Tibial nerve (tissue), 4 donors: Measurements from ENCODE around the gene C2orf92. TPM values are rescaled to one million over a fixed set of nuclear protein-coding genes. Genes with fewer than 3 reads are reported as not detected.
"Not testable (repeated sequence)": the region's sequence is repeated elsewhere in the genome, so short reads cannot be mapped to it uniquely, and the experiment has no call there.

Experiments
- DNase-seq, 2 donors: peaks; one replicate each; pipeline ENCODE4 v3.0.0-alpha.2; 2019; ENCODE audit warnings: low spot score in 2 of 2
- H3K27ac ChIP-seq, 4 donors: fragments of 200-600 bp; sonication (generic) in 3 of 4; one replicate each; pipeline ENCODE4 v1.5.1; 2017 to 2019; ENCODE audit warnings: mild to moderate bottlenecking in 1 of 4
- H3K27me3 ChIP-seq, 2 donors: fragments of 200-600 bp; sonication (generic) in 1 of 2; one replicate each; pipeline versions ENCODE4 v1.5.1 to v1.6.0; 2017 to 2019
- H3K36me3 ChIP-seq, 3 donors: fragments of 200-600 bp; sonication (generic); one replicate each; pipeline ENCODE4 v1.5.1; 2018 to 2019
- H3K4me1 ChIP-seq, 4 donors: fragments of 200-600 bp; sonication (generic) in 3 of 4; one replicate each; pipeline ENCODE4 v1.5.1; 2017 to 2019
- H3K4me3 ChIP-seq, 4 donors: fragments of 200-600 bp; sonication (generic) in 3 of 4; one replicate each; pipeline ENCODE4 v1.5.1; 2017 to 2019; ENCODE audit warnings: mild to moderate bottlenecking in 1 of 4, moderate library complexity in 1 of 4
- H3K9me3 ChIP-seq, 4 donors: fragments of 200-600 bp; sonication (generic) in 3 of 4; one replicate each; pipeline ENCODE4 v1.5.1; 2017 to 2019
- EP300 ChIP-seq, 2 donors: sonication (generic); formaldehyde crosslinking; IDR thresholded peaks; one replicate each; pipeline ENCODE4 v1.6.1; 2017; ENCODE audit warnings: antibody characterized with exemption in 2 of 2, mild to moderate bottlenecking in 1 of 2
- POLR2A ChIP-seq, 2 donors: fragments of 450-650 bp; IDR thresholded peaks; one replicate each; pipeline ENCODE4 v1.6.1; 2017; ENCODE audit warnings: antibody characterized with exemption in 2 of 2, mild to moderate bottlenecking in 2 of 2, moderate library complexity in 2 of 2
- WGBS, 2 donors: methylation state at CpG; one replicate each; pipeline ENCODE4 v1.1.5; 2018; 5-methylcytosine and 5-hydroxymethylcytosine counted together
- total RNA-seq, 4 donors: library from RNA; depleted of rRNA; stranded (reverse); fragments of >200 nt; gene quantifications; one replicate each; pipeline ENCODE4 v1.1.0, GENCODE V29; 2016
- TF ChIP-seq, protein P1 (sequence below), 5 experiments: fragments of 200-600 bp in 3 of 5; fragments of 450-650 bp in 2 of 5; sonication (generic) in 3 of 5; IDR thresholded peaks; one replicate each; pipeline ENCODE4 v1.5.1; 2016 to 2019; ENCODE audit warnings: antibody characterized with exemption in 5 of 5, mild to moderate bottlenecking in 3 of 5, moderate library complexity in 2 of 5

C2orf92 gene
- 10 to 100 TPM in 2 of 4 donors, 1 to 10 TPM in 2; 4.5 to 65.1 (median 11.6) TPM for total RNA-seq

DNA sequence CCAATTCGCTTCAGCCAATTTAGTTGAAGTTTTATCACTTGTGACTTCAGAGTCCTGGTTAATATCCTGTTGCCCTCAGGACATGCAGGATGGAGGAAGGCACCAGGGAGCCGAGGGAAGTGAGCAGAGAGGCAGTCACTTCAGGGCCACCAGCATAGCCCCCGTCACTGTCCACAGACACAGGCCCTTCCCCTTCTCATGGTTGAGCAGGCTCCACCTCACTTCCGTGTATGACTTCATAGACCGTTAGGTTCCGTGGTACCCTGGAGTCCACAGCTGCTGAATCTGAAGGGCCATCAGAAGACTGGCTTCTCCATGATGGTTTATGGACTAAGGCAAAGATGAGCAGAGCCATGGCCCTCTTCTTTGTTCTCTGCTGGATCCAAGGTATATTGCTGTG lies at the start of gene C2orf92:
Gene C2orf92, plus strand, starts transcription at position 266 of the 400 bp plus-strand sequence. Its CDS starts 76 bp downstream, at position 342.
- 88 to 89% methylated on average over 6 of the region's 6 CpGs for WGBS, 2 donors
- no peak for DNase-seq
- Histone ChIP-seq H3K27ac (no peak within 1 kb of the TSS), H3K4me1 (peaks cover 0 to 10% (median 0%) of the 10 kb centered on the region in 4 donors), H3K36me3 (peaks cover 0 to 4% (median 0%) of the 10 kb centered on the region in 3 donors), H3K9me3 (no peaks in the 10 kb centered on the region), H3K4me3 (no peak within 1 kb of the TSS), H3K27me3 (no peaks in the 10 kb centered on the region)
- TF ChIP-seq EP300 (IDR thresholded peaks at IDR 0.05), result no peak
- TF ChIP-seq, protein P1, sequence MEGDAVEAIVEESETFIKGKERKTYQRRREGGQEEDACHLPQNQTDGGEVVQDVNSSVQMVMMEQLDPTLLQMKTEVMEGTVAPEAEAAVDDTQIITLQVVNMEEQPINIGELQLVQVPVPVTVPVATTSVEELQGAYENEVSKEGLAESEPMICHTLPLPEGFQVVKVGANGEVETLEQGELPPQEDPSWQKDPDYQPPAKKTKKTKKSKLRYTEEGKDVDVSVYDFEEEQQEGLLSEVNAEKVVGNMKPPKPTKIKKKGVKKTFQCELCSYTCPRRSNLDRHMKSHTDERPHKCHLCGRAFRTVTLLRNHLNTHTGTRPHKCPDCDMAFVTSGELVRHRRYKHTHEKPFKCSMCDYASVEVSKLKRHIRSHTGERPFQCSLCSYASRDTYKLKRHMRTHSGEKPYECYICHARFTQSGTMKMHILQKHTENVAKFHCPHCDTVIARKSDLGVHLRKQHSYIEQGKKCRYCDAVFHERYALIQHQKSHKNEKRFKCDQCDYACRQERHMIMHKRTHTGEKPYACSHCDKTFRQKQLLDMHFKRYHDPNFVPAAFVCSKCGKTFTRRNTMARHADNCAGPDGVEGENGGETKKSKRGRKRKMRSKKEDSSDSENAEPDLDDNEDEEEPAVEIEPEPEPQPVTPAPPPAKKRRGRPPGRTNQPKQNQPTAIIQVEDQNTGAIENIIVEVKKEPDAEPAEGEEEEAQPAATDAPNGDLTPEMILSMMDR (IDR thresholded peaks at IDR 0.05), result no peak
- no peak for TF ChIP-seq POLR2A (IDR thresholded peaks at IDR 0.05)

DNA sequence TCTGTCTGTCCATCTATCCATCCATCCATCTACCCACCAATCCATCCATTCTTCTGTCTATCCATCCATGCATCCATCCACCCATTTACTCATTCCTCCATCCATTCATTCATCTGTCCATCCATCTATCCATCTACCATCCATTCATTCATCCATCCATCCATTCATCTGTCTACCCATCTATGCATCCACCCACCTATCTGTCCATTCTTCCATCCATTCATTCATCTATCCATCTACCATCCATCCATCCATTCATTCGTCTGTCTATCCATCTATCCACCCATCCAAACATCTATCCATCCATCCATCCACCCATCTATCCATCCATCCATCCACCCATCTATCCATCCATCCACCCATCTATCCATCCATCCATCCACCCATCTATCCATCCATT lies 49.0 kb upstream of the C2orf92 start:
- not testable (repeated sequence) for H3K27ac ChIP-seq, H3K9me3 ChIP-seq, DNase-seq, H3K27me3 ChIP-seq, H3K36me3 ChIP-seq, H3K4me1 ChIP-seq, H3K4me3 ChIP-seq
- WGBS, 2 donors, result 96% methylated on average over 1 of the region's 1 CpG; no CpG with 5 or more reads in 1 of the 2 donors

DNA sequence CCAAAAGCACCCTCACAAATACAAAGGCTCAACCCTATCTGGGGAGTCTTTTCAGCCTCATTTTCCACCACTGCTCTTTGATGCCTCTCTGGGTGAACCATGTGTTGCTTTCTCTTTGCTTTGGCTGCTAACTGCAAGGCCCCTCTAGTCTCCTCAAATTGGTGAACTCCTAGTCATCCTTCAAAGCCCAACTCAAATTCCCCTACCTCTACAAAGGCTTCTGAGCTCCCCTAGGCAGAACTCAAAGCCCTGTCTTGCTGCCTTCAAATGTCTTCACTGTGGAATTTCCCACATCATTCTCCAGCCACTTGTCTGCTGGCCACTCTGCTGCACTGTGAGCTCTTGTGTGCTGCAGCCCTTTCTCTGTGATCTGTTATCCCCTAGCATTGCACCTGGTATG lies 46.5 kb upstream of the C2orf92 start:
- not testable (repeated sequence) for H3K9me3 ChIP-seq, H3K27ac ChIP-seq, H3K4me1 ChIP-seq, H3K4me3 ChIP-seq, DNase-seq, H3K36me3 ChIP-seq, H3K27me3 ChIP-seq

DNA sequence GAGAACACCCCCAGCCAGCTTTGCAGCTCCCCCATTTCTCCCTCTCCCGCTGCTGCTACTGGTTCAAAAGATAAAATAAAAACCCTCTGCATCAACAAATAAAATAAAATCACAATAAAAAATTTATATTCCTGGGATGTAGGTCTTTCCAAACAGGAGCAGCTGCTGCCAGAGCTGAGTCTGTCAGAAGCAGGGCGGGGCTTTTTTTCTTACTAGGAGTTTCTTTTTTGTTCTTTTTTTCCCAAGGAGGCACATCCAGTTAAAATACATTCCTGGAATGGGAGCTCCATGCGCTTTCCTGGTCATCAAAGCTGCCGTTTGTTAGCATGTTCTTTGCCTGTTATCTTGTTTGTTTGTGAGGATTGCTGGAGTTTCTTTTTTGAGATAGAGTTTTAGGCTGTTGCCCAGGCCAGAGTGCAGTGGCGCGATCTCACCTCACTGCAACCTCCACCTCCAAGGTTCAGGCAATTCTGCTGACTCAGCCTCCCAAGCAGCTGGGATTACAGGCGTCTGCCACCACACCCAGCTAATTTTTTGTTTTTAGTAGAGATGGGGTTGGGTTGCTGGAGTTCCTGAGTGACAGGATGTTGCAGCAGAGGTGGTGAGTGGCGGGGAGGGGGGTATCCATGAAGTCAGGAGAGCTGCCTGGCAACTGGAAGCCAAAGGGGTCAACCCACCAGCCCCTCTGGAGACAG lies 44.0 kb upstream of the C2orf92 start:
- WGBS, 2 donors, result 34 to 49% methylated on average over 2 to 4 of the region's 8 CpGs
- H3K27me3 ChIP-seq, H3K27ac ChIP-seq, H3K36me3 ChIP-seq, H3K9me3 ChIP-seq, H3K4me1 ChIP-seq, H3K4me3 ChIP-seq, DNase-seq: not testable (repeated sequence)

DNA sequence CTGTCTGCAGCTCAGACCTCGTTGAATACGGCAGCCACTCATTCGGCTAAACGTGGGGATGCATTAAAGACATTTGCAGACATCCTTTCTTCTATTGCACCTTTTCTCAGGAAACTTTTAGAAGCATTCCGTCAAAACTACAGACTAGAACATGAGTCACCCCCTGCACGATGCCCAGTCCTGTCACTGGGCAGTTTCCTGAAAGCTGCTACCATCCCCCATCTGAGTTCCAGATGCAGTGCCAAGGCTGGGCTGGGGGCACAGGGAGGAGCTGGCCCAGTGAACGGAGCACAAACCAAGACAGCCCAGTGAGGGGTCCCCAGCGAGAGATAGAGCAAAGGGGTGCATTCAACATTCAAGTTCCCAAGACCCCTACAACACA lies 43.5 kb upstream of the C2orf92 start:
- not testable (repeated sequence) for H3K9me3 ChIP-seq, DNase-seq
- 62 to 75% methylated on average over 8 of the region's 8 CpGs for WGBS, 2 donors

DNA sequence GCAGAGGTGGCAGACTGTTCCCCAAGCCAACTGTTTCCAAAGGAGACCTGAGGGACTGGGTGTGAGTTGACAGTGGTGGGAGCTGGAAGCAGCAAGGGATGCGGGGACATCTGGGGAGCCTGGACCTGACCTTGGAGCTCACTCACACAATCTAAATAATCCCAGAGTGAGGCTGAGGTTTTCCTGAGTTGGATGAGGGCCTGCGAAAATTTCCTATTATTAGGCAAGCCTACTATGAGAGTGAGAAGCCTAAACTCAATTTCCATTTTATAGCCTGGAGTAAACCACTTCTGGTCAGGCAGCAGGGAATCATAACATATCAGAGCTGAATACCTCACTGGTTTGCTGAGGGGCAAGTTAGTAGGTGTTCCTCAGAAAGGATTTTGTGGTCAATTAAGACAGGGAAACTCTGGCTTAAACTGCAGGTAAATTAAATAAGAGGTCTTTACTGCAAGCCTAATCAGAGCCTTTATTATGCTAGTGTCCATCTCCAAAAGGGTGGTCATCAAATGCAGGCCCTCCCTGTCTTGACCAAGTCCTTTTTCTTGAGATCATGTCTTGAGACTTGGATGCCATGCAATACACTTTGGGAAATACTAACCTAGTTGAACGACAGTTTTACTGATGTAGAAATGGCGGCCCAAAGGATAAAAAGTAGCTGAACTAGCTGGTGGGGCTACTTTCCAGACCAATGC lies 25.3 kb upstream of the C2orf92 start:
- WGBS, 2 donors, result 90 to 98% methylated on average over 4 of the region's 4 CpGs
- no peak for TF ChIP-seq POLR2A (IDR thresholded peaks at IDR 0.05)
- TF ChIP-seq EP300 (IDR thresholded peaks at IDR 0.05), result no peak
- TF ChIP-seq, protein P1 (IDR thresholded peaks at IDR 0.05), result no peak
- Histone ChIP-seq H3K4me3 (no peak overlapping the region), H3K4me1 (peaks cover 0 to 20% (median 14%) of the 10 kb centered on the region in 4 donors), H3K27me3 (no peaks in the 10 kb centered on the region), H3K9me3 (no peaks in the 10 kb centered on the region), H3K36me3 (peaks cover 5 to 24% (median 20%) of the 10 kb centered on the region in 3 donors), H3K27ac (peak overlapping the region in 2 of 4 donors; percentile 97 to 98)
- no peak for DNase-seq

More for the DNA sequence above, 43.5 kb upstream of the C2orf92 start:
- not testable (repeated sequence) for H3K27me3 ChIP-seq, H3K36me3 ChIP-seq, H3K27ac ChIP-seq, H3K4me1 ChIP-seq, H3K4me3 ChIP-seq

DNA sequence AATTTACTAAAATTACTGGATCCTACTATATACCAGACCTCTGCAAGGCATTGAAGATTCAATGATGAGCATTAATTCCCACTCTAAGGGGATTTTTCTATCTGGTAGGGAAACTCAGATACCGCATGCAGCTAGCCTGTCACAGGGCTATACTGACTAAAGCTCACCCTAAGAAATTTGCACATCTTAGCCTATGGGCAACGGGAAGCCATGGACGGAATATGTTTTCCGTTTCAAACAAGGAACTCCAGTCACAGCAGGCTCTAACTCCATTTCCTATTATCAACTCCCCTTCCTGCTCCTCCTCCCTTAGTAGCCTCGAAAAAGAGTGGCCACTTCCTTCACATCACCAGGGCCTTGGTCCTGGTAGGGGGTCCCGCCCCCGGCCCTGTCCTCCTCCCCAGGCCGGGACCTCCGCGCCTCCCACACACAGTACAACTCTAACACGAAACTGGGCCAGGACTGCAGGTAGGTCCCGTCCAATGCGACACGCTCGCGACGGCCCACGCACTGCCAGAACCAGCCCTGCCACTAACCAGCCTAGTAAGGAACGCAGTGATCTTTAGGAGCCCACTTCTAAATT lies 24.3 kb upstream of the C2orf92 start:
- DNase-seq, result no peak
- peaks cover 5 to 34% (median 21%) of the 10 kb centered on the region in 3 donors for H3K36me3 ChIP-seq
- peaks cover 0 to 20% (median 14%) of the 10 kb centered on the region in 4 donors for H3K4me1 ChIP-seq
- TF ChIP-seq, protein P1 (IDR thresholded peaks at IDR 0.05), result no peak
- no peak for TF ChIP-seq POLR2A (IDR thresholded peaks at IDR 0.05)
- no peak for TF ChIP-seq EP300 (IDR thresholded peaks at IDR 0.05)
- H3K4me3 ChIP-seq, result peak overlapping the region; percentile 66 to 89 (median 78)
- H3K27ac ChIP-seq, result peak overlapping the region; percentile 85 to 98 (median 95)
- no peaks in the 10 kb centered on the region for H3K27me3 ChIP-seq
- WGBS, 2 donors, result 6 to 10% methylated on average over 17 to 19 of the region's 19 CpGs
- no peaks in the 10 kb centered on the region for H3K9me3 ChIP-seq
